Breast epithelium (tissue), 4 donors: ENCODE measurements around the gene VSIG10L. TPM values are rescaled to one million over a fixed set of nuclear protein-coding genes. Genes with fewer than 3 reads are reported as not detected.

Source experiments
- DNase-seq, 2 donors: peaks; one replicate each; pipeline ENCODE4 v3.0.0-alpha.2; 2019; ENCODE audit warnings: low spot score in 2 of 2
- H3K27ac ChIP-seq, 2 donors: fragments of 200-600 bp; sonication (generic) in 1 of 2; one replicate each; pipeline ENCODE4 v1.5.1; 2016 to 2019; ENCODE audit warnings: mild to moderate bottlenecking in 1 of 2
- H3K27me3 ChIP-seq, 2 donors: fragments of 200-600 bp; sonication (generic) in 1 of 2; one replicate each; pipeline versions ENCODE4 v1.5.1 to v1.6.0; 2017 to 2019; ENCODE audit warnings: control low read depth in 1 of 2, mild to moderate bottlenecking in 1 of 2
- H3K36me3 ChIP-seq: fragments of 200-600 bp; one replicate; pipeline ENCODE4 v1.5.1; 2019
- H3K4me1 ChIP-seq, 2 donors: fragments of 200-600 bp; sonication (generic); one replicate each; pipeline ENCODE4 v1.5.1; 2016 to 2019; ENCODE audit warnings: control low read depth in 1 of 2
- H3K4me3 ChIP-seq, 3 donors: fragments of 200-600 bp; sonication (generic); 1 replicate in 2 of 3; 2 replicates in 1 of 3; pipeline ENCODE4 v1.5.1; 2016 to 2019; ENCODE audit warnings: mild to moderate bottlenecking in 3 of 3, moderate library complexity in 2 of 3
- H3K9me3 ChIP-seq, 2 donors: fragments of 200-600 bp; sonication (generic) in 1 of 2; one replicate each; pipeline ENCODE4 v1.5.1; 2016 to 2019; ENCODE audit warnings: control low read depth in 1 of 2
- POLR2A ChIP-seq: fragments of 450-650 bp; IDR thresholded peaks from one replicate; pipeline ENCODE4 v1.6.1; 2016; ENCODE audit warnings: antibody characterized with exemption, mild to moderate bottlenecking, moderate library complexity
- POLR2AphosphoS5 ChIP-seq, 3 donors: sonication (generic); formaldehyde crosslinking; IDR thresholded peaks; one replicate each; pipeline ENCODE4 v1.6.1; 2017; ENCODE audit warnings: antibody characterized with exemption in 3 of 3
- intact Hi-C: fragments of 100-400 bp; cut with DNase I; formaldehyde crosslinking; loops from one replicate; pipeline ENCODE4 v1.15.1; 2023; ENCODE audit warnings: low total_unique reads
- total RNA-seq, 3 donors: library from RNA; depleted of rRNA; stranded (reverse); fragments of >200 nt; gene quantifications; one replicate each; pipeline ENCODE4 v1.1.0, GENCODE V29; 2016
- TF ChIP-seq, protein P1 (sequence below), 3 donors: fragments of 450-650 bp; IDR thresholded peaks; one replicate each; pipeline ENCODE4 v1.5.1; 2016 to 2017; ENCODE audit warnings: antibody characterized with exemption in 3 of 3, mild to moderate bottlenecking in 3 of 3, moderate library complexity in 3 of 3

Gene VSIG10L
- total RNA-seq, 3 donors from 2014 or later = 1.3 to 1.8 (median 1.8) TPM

DNA sequence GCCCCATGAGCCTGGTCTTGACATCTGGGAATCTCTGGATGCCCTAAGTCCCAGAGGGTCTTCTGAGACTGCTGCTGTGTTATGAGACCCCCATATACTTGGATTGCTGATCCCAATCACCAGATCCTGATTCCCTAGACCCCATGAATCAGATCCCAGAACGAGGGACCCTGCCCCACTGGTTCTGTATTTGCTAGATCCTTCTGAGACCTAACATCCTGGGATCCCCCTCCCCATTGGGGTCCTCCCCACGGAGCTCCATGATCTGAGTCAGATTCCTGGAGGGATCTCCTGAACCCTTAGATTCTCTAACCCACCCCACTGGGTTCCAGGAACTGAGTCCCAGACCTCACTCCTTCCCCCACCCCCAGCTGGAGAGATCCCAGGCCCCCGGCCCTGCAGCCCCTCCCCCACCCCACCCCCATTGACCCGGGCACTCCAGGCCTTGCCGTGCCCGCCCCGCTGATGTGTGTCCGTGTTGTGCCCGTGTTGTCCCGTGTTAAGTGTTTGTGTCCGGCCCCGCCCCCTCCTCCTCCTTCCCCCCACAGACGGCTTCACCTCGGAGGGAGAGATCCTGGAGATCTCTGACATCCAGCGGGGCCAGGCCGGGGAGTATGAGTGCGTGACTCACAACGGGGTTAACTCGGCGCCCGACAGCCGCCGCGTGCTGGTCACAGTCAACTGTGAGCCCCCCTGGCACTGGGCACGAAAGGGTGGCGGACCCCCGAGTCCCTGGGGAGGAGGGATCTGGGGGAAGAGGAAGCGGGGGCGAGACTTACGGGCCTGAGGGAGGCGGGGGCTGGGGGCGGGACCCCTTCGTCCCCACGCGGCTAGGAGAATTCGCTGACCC is 15.5 kb downstream of the VSIG10L start:
- Histone ChIP-seq H3K27ac (no peak overlapping the region), H3K9me3 (no peaks in the 10 kb centered on the region), H3K4me1 (peaks cover 0 to 8% of the 10 kb centered on the region in 2 donors), H3K36me3 (no peaks in the 10 kb centered on the region), H3K27me3 (peaks cover 6 to 69% of the 10 kb centered on the region in 2 donors), H3K4me3 (no peak overlapping the region)
- TF ChIP-seq POLR2AphosphoS5 (IDR thresholded peaks at IDR 0.05) (no peak), POLR2A (no peak)
- TF ChIP-seq, protein P1, sequence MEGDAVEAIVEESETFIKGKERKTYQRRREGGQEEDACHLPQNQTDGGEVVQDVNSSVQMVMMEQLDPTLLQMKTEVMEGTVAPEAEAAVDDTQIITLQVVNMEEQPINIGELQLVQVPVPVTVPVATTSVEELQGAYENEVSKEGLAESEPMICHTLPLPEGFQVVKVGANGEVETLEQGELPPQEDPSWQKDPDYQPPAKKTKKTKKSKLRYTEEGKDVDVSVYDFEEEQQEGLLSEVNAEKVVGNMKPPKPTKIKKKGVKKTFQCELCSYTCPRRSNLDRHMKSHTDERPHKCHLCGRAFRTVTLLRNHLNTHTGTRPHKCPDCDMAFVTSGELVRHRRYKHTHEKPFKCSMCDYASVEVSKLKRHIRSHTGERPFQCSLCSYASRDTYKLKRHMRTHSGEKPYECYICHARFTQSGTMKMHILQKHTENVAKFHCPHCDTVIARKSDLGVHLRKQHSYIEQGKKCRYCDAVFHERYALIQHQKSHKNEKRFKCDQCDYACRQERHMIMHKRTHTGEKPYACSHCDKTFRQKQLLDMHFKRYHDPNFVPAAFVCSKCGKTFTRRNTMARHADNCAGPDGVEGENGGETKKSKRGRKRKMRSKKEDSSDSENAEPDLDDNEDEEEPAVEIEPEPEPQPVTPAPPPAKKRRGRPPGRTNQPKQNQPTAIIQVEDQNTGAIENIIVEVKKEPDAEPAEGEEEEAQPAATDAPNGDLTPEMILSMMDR (IDR thresholded peaks at IDR 0.05) = no peak
- intact Hi-C loops = no loop called here
- DNase-seq = no peak

- DNase-seq = no peak
- Histone ChIP-seq H3K4me3 (no peak overlapping the region), H3K36me3 (no peaks in the 10 kb centered on the region), H3K27ac (no peak overlapping the region), H3K4me1 (peaks cover 0 to 8% of the 10 kb centered on the region in 2 donors), H3K27me3 (peaks cover 6 to 71% of the 10 kb centered on the region in 2 donors), H3K9me3 (no peaks in the 10 kb centered on the region)
- TF ChIP-seq POLR2A = no peak
- no peak for TF ChIP-seq POLR2AphosphoS5 (IDR thresholded peaks at IDR 0.05)
- TF ChIP-seq, protein P1 (IDR thresholded peaks at IDR 0.05) = no peak
- intact Hi-C loops = no loop called here
Observed at GRCh38 chr19:51325161-51325976, 16.6 kb downstream of the VSIG10L start.

- H3K27me3 ChIP-seq = peaks cover 6 to 65% of the 10 kb centered on the region in 2 donors
- intact Hi-C loops = no loop called here
- peaks cover 0 to 8% of the 10 kb centered on the region in 2 donors for H3K4me1 ChIP-seq
- no peaks in the 10 kb centered on the region for H3K9me3 ChIP-seq
- no peak for DNase-seq
- H3K4me3 ChIP-seq = no peak overlapping the region
- no peak overlapping the region for H3K27ac ChIP-seq
- no peaks in the 10 kb centered on the region for H3K36me3 ChIP-seq
- TF ChIP-seq, protein P1 (IDR thresholded peaks at IDR 0.05) = no peak
- no peak for TF ChIP-seq POLR2AphosphoS5 (IDR thresholded peaks at IDR 0.05)
- TF ChIP-seq POLR2A = no peak
Observed at GRCh38 chr19:51324167-51324481, 17.8 kb downstream of the VSIG10L start.

GRCh38 chr19:51323481-51324166 is 18.3 kb downstream of the VSIG10L start:
- Histone ChIP-seq H3K4me1 (peaks cover 0 to 8% of the 10 kb centered on the region in 2 donors), H3K9me3 (no peaks in the 10 kb centered on the region), H3K27ac (no peak overlapping the region), H3K36me3 (no peaks in the 10 kb centered on the region), H3K27me3 (peaks cover 5 to 60% of the 10 kb centered on the region in 2 donors), H3K4me3 (no peak overlapping the region)
- intact Hi-C loops = no loop called here
- no peak for TF ChIP-seq POLR2AphosphoS5 (IDR thresholded peaks at IDR 0.05)
- no peak for TF ChIP-seq POLR2A
- TF ChIP-seq, protein P1 (IDR thresholded peaks at IDR 0.05) = no peak
- DNase-seq = no peak
